DND-41 (cell line): ENCODE data around the gene RPS15A.

ENCODE experiments used
- ATAC-seq: fragments of 200-7000 bp; cut with Tn5 transposase; 3 replicates; pipeline ENCODE4 v1.9.1; 2021; ENCODE audit warnings: low read depth; ENCODE audit not compliant: insufficient read depth
- DNase-seq: peaks from one replicate; pipeline ENCODE4 v3.0.0-alpha.2; 2020
- H2AFZ ChIP-seq: 2 replicates; pipeline ENCODE4 v1.6.0; 2012; ENCODE audit warnings: low read depth, low read length
- H3K27ac ChIP-seq: 2 replicates; pipeline ENCODE4 v1.5.1; 2012; ENCODE audit warnings: low read length, inconsistent platforms
- H3K27me3 ChIP-seq: fragments of 200-600 bp; sonication (generic); 2 replicates; pipeline ENCODE4 v1.6.0; 2012; ENCODE audit warnings: low read length, mild to moderate bottlenecking, inconsistent platforms; ENCODE audit not compliant: insufficient read depth, poor library complexity
- H3K36me3 ChIP-seq: 2 replicates; pipeline ENCODE4 v1.5.1; 2012; ENCODE audit warnings: low read length, inconsistent platforms; ENCODE audit not compliant: insufficient read depth
- H3K4me1 ChIP-seq: 2 replicates; pipeline ENCODE4 v1.5.1; 2012; ENCODE audit warnings: mild to moderate bottlenecking, low read length; ENCODE audit not compliant: insufficient read depth
- H3K4me2 ChIP-seq: 2 replicates; pipeline ENCODE4 v1.6.0; 2012; ENCODE audit warnings: mild to moderate bottlenecking, moderate library complexity, low read length, inconsistent platforms; ENCODE audit not compliant: insufficient read depth
- H3K4me3 ChIP-seq, 2 experiments: fragments of 200-600 bp in 1 of 2; shearing (Covaris generic) in 1 of 2; 2 replicates each; pipeline ENCODE4 v1.5.1; 2012 to 2016; ENCODE audit warnings: inconsistent platforms in 2 of 2, low read length in 2 of 2, mild to moderate bottlenecking in 2 of 2, low read depth in 1 of 2, moderate library complexity in 1 of 2
- H3K79me2 ChIP-seq: 2 replicates; pipeline ENCODE4 v1.6.0; 2012; ENCODE audit warnings: low read length, inconsistent platforms; ENCODE audit not compliant: insufficient read depth
- H3K9ac ChIP-seq: 2 replicates; pipeline ENCODE4 v1.6.0; 2012; ENCODE audit warnings: low read depth, mild to moderate bottlenecking, inconsistent platforms, low read length, moderate library complexity
- H3K9me3 ChIP-seq: 2 replicates; pipeline ENCODE4 v1.5.1; 2012; ENCODE audit warnings: low read length, moderate library complexity, mild to moderate bottlenecking, inconsistent platforms; ENCODE audit not compliant: insufficient read depth, severe bottlenecking
- H4K20me1 ChIP-seq: 2 replicates; pipeline ENCODE4 v1.6.0; 2012; ENCODE audit warnings: low read length; ENCODE audit not compliant: insufficient read depth
- EZH2 ChIP-seq: IDR thresholded peaks from 3 replicates; pipeline ENCODE4 v1.6.1; 2012; ENCODE audit warnings: borderline replicate concordance, low read depth, mild to moderate bottlenecking, moderate library complexity, low read length, inconsistent platforms; ENCODE audit not compliant: severe bottlenecking
- TF ChIP-seq, protein P1 (sequence below): IDR thresholded peaks from 2 replicates; pipeline ENCODE4 v1.5.1; 2012; ENCODE audit warnings: borderline replicate concordance, low read length, moderate library complexity, mild to moderate bottlenecking; ENCODE audit not compliant: poor library complexity, severe bottlenecking; ENCODE audit errors: extremely low read depth

RPS15A gene

DNA sequence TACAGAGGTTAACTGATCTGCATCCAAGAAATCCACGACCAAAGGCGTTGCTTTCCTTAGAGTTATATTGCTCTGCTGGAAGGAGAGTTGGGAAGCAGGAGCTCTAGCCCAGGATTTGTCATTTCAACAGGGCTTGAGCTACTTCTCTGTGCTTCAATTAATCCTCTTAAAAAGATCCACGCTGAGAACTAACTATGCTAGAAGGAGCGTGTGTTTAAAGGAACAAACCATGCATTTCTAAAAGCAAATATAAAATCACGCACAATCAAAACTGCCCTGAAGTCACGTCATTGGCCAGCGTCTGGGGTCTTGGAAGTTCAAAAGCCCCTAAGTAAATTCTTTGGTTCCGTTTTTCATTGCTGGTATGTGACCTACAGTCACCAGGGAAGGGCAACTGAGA, 10.2 kb upstream of the RPS15A start:
- Histone ChIP-seq H3K79me2 (peaks cover 75% of the 10 kb centered on the region), H3K4me1 (peaks cover 62% of the 10 kb centered on the region), H3K9me3 (no peaks in the 10 kb centered on the region), H3K27ac (peak overlapping the region; percentile 97), H3K27me3 (no peaks in the 10 kb centered on the region), H3K4me3 (peak overlapping the region; percentile 94), H4K20me1 (peaks cover 23% of the 10 kb centered on the region), H3K9ac (peak overlapping the region; percentile 99), H2AFZ (no peak overlapping the region), H3K36me3 (peaks cover 46% of the 10 kb centered on the region), H3K4me2 (peak overlapping the region; percentile 92)
- DNase-seq = no peak
- ATAC-seq = no peak
- TF ChIP-seq, protein P1, sequence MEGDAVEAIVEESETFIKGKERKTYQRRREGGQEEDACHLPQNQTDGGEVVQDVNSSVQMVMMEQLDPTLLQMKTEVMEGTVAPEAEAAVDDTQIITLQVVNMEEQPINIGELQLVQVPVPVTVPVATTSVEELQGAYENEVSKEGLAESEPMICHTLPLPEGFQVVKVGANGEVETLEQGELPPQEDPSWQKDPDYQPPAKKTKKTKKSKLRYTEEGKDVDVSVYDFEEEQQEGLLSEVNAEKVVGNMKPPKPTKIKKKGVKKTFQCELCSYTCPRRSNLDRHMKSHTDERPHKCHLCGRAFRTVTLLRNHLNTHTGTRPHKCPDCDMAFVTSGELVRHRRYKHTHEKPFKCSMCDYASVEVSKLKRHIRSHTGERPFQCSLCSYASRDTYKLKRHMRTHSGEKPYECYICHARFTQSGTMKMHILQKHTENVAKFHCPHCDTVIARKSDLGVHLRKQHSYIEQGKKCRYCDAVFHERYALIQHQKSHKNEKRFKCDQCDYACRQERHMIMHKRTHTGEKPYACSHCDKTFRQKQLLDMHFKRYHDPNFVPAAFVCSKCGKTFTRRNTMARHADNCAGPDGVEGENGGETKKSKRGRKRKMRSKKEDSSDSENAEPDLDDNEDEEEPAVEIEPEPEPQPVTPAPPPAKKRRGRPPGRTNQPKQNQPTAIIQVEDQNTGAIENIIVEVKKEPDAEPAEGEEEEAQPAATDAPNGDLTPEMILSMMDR = no peak
- no peak for TF ChIP-seq EZH2

DNA sequence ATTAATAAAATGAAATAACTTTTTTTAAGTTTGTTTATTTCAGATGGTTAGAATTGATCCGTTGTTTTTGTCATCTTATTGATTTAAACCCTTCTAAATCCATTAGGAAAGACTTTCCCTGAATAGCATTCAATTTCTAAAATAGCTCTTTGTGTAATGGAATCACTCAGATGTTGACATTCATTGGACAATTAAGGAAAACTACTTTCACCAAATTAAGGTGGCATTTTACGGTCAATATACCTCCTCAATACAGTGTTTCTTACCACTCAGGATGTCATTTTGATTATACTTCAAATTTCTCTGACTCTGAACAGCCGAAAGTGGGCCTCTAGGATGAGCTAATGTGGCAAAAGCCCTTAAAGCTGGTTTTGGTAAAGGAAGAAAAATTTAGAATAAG, 9.4 kb upstream of the RPS15A start:
- H3K9me3 ChIP-seq = no peaks in the 10 kb centered on the region
- H3K4me2 ChIP-seq = peak overlapping the region; percentile 92
- no peak for DNase-seq
- H3K79me2 ChIP-seq = peaks cover 82% of the 10 kb centered on the region
- H3K27ac ChIP-seq = peak overlapping the region; percentile 97
- no peak for TF ChIP-seq EZH2
- TF ChIP-seq, protein P1 = no peak
- ATAC-seq = no peak
- H3K27me3 ChIP-seq = no peaks in the 10 kb centered on the region
- H3K4me3 ChIP-seq = peak overlapping the region; percentile 94; a peak in 3 of 4 replicates
- H3K9ac ChIP-seq = peak overlapping the region; percentile 99
- peaks cover 53% of the 10 kb centered on the region for H3K36me3 ChIP-seq
- H2AFZ ChIP-seq = no peak overlapping the region
- peaks cover 23% of the 10 kb centered on the region for H4K20me1 ChIP-seq
- peaks cover 59% of the 10 kb centered on the region for H3K4me1 ChIP-seq

DNA sequence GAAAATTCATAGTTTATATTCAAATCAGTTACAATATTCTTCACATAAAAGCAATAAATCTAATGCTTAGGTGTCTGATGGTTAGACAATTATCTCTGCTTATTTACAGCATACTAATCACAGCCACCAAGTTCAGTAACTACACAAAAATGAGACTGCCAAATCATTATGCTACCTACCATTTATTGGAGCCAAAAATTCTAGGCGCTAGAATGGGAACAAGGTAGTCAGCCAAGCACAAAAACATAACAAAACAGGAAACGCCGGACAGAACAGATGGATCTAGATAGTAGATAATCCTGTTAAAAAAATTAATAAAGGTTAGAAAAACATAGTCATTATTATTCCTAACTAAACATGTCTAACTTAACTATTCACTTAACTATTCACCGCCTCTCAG, 7.6 kb upstream of the RPS15A start:
- Histone ChIP-seq H3K36me3 (peaks cover 68% of the 10 kb centered on the region), H3K4me3 (no peak overlapping the region), H3K4me2 (peak overlapping the region; percentile 92; the same call in 1 of the 2 replicates), H3K27me3 (no peaks in the 10 kb centered on the region), H3K9ac (no peak overlapping the region), H4K20me1 (peaks cover 23% of the 10 kb centered on the region), H3K9me3 (no peaks in the 10 kb centered on the region), H2AFZ (no peak overlapping the region), H3K4me1 (peaks cover 42% of the 10 kb centered on the region), H3K79me2 (peaks cover 80% of the 10 kb centered on the region), H3K27ac (no peak overlapping the region)
- DNase-seq (no peak), ATAC-seq (no peak)
- no peak for TF ChIP-seq EZH2
- TF ChIP-seq, protein P1 = no peak

DNA sequence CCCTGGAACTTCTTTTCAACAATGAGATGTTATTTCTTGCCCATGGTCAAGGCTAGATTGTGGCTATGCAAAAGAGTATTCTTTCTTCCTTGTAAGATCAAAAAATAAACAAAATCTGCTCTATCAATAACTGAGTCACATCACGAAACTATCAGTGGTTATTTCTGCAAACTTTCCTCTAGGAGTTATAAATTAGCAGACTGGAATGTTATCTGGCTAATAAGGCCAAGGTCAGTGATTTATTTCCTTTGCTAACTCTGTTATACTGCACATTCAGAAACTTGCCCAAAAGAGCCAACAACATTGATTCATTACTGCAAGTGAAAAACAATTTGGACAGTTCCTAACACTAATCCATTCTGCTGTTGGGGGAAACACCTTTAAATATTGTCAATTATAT, 6.2 kb upstream of the RPS15A start:
- ATAC-seq = no peak
- peaks cover 23% of the 10 kb centered on the region for H4K20me1 ChIP-seq
- H3K36me3 ChIP-seq = peaks cover 80% of the 10 kb centered on the region
- DNase-seq = no peak
- H2AFZ ChIP-seq = no peak overlapping the region
- no peak overlapping the region for H3K9ac ChIP-seq
- peaks cover 37% of the 10 kb centered on the region for H3K4me1 ChIP-seq
- no peaks in the 10 kb centered on the region for H3K27me3 ChIP-seq
- TF ChIP-seq, protein P1 = no peak
- TF ChIP-seq EZH2 = no peak
- no peak overlapping the region for H3K4me3 ChIP-seq
- H3K9me3 ChIP-seq = no peaks in the 10 kb centered on the region
- H3K4me2 ChIP-seq = no peak overlapping the region
- no peak overlapping the region for H3K27ac ChIP-seq
- H3K79me2 ChIP-seq = peaks cover 72% of the 10 kb centered on the region
